Smooth muscle cell of the umbilical artery (primary cell): Measurements from ENCODE around the gene ANKIB1. TPM values are rescaled to one million over a fixed set of nuclear protein-coding genes. Genes with fewer than 3 reads are reported as not detected.

ENCODE experiments used
- total RNA-seq: library from RNA; depleted of rRNA; stranded (reverse); fragments of >200 nt; gene quantifications from 2 replicates; pipeline ENCODE4 v1.2.3, GENCODE V29; 2014

The ANKIB1 gene
- total RNA-seq, result 60.6 and 65.1 TPM in 2 replicates

GRCh38 chr7:92245487-92246359, at the start of gene ANKIB1, which contains the start of gene KRIT1:
Gene ANKIB1 (plus strand): TSS chr7:92245974. CDS start chr7:92294979, 49,005 bp downstream.
Gene KRIT1 (minus strand): TSS chr7:92245914. CDS start chr7:92242135, 3,779 bp downstream.

GRCh38 chr7:92447345-92448204, 201.8 kb downstream of the ANKIB1 start, which contains the start of gene GATAD1:
Gene GATAD1 (plus strand): TSS chr7:92447482. CDS start chr7:92447730, 248 bp downstream.

Other genes starting within 250 kb of the ANKIB1 start
- 222 and 275 TPM in 2 replicates for gene CYP51A1, start 111.5 kb upstream of the ANKIB1 start, total RNA-seq
- gene LRRD1, start 66.8 kb upstream of the ANKIB1 start, total RNA-seq, result 0.28 and 0.30 TPM in 2 replicates
- gene KRIT1, start 60 bp upstream of the ANKIB1 start, total RNA-seq, result 48.4 and 52.3 TPM in 2 replicates
- gene GATAD1, start 201.5 kb downstream of the ANKIB1 start, total RNA-seq, result 29.2 and 30.9 TPM in 2 replicates
- gene ERVW-1, start 232.0 kb downstream of the ANKIB1 start, total RNA-seq, result not detected in 2 replicates